Measurements from ENCODE around the gene AMHR2.
A peak's percentile ranks its signal among the peaks of the same experiment; 100 is the strongest.

Gene AMHR2

GRCh38 chr12:53452159-53453077 is 28.8 kb downstream of the AMHR2 start:
- FAIRE-seq (peak; percentile 9), DNase-seq (ENCODE audit: low spot score) (peak; percentile 88)

GRCh38 chr12:53453953-53454640 is 30.4 kb downstream of the AMHR2 start:
- FAIRE-seq (no peak), DNase-seq (ENCODE audit: low spot score) (no peak)

GRCh38 chr12:53454707-53455106 is 31.1 kb downstream of the AMHR2 start:
- FAIRE-seq (no peak), DNase-seq (ENCODE audit: low spot score) (no peak)

- no peak for FAIRE-seq
These were observed 33.2 kb downstream of the AMHR2 start for GRCh38 chr12:53456654-53457366.

DNA sequence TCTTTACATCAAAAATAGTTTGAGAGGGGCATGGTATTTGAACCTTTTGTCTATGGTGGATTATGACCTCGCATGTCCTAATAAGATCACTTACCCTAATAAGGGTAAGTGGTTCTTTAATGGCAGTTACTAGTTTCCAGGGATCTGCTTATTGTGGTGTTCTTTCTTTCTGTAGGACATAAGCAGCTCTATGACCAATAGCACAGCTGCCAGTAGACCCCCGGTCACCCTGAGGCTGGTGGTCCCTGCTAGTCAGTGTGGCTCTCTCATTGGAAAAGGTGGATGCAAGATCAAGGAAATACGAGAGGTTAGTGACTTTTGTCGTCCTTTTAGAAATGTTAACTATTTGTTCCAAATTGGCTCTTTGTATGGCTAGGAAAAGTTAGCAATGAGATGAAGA is 35.4 kb downstream of the AMHR2 start:
- FAIRE-seq (no peak), DNase-seq (ENCODE audit: low spot score) (no peak)

More at GRCh38 chr12:53456654-53457366, 33.2 kb downstream of the AMHR2 start:
- DNase-seq (ENCODE audit: low spot score): no peak

GRCh38 chr12:53461059-53461458 is 37.4 kb downstream of the AMHR2 start:
- no peak for DNase-seq (ENCODE audit: low spot score)
- no peak for FAIRE-seq

DNA sequence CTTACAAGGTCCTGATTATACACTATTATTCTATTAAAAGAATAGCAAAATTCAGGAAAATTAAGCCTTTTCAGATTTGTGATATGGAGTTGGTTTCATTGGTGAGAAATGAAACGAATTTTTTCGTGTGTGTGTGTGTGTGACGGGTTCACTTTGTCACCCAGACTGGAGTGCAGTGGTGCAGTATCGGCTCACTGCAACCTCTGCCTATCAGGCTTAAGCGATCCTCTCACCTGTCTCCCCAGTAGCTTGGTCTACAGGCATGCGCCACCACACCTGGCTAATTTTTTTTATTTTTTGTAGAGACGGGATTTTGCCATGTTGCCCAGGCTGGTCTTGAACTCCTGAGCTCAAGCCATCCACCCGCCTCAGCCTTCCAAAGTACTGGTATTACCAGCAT is 37.9 kb downstream of the AMHR2 start:
- DNase-seq (ENCODE audit: low spot score): no peak
- no peak for FAIRE-seq

GRCh38 chr12:53462935-53463334 is 39.3 kb downstream of the AMHR2 start:
- DNase-seq (ENCODE audit: low spot score): no peak
- no peak for FAIRE-seq

- FAIRE-seq: no peak
- DNase-seq (ENCODE audit: low spot score): no peak
These were observed 40.3 kb downstream of the AMHR2 start for GRCh38 chr12:53463802-53464560.

DNA sequence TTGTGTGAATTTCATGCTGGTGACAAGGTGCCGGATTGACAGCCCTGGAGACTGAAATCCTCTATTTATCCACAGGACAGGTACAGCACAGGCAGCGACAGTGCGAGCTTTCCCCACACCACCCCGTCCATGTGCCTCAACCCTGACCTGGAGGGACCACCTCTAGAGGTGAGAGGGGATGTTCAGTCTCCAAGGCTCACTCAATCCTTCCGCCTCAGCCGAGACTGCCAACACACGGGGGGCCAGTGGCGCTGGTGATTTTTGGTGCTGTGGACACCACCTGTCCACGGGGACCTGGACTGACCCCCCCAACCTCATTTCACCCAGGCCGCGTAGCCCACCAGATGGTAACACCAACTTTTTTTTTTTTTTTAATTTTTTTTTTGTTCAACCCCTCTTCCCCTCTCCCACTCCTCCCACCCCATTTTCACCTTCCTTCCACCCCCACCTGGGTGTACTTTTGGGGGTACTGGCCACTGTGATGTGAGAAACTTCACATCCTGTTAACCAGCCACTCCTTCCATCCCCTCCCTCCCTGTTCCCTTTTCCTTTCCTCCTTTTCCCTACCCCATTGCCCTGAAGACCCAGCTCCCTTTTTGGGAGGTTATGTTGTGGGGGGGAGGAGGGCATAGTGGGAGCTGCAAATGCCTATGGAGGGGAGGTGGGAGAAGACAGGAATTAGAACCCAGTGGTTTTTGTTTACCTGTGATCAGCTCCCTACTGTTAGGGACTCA is 41.2 kb downstream of the AMHR2 start:
- no peak for FAIRE-seq
- no peak for DNase-seq (ENCODE audit: low spot score)

DNA sequence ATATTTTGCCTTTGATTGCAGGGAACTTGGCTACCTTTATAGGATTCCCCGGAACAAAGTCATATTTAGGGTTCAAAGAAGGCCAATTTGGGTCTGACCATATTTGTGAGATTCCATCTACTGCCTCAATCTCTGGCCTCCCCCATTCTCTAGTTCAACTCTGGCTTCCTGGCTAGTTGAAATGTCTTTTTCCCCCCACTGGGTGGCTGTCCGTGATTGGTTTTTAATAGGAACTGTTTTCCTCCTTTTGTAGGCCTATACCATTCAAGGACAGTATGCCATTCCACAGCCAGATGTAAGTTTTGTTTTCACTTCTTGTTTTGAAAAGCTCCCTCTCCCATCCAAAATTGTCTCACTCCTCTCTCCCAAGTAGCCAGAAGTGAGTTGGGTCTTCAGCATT is 42.0 kb downstream of the AMHR2 start:
- DNase-seq (ENCODE audit: low spot score) (no peak), FAIRE-seq (no peak)

GRCh38 chr12:53466640-53467039 is 43.0 kb downstream of the AMHR2 start:
- FAIRE-seq (no peak), DNase-seq (ENCODE audit: low spot score) (no peak)

GRCh38 chr12:53467082-53467481 is 43.4 kb downstream of the AMHR2 start:
- DNase-seq (ENCODE audit: low spot score) (no peak), FAIRE-seq (no peak)

- no peak for DNase-seq (ENCODE audit: low spot score)
These were observed 44.2 kb downstream of the AMHR2 start for GRCh38 chr12:53467880-53468279.

DNA sequence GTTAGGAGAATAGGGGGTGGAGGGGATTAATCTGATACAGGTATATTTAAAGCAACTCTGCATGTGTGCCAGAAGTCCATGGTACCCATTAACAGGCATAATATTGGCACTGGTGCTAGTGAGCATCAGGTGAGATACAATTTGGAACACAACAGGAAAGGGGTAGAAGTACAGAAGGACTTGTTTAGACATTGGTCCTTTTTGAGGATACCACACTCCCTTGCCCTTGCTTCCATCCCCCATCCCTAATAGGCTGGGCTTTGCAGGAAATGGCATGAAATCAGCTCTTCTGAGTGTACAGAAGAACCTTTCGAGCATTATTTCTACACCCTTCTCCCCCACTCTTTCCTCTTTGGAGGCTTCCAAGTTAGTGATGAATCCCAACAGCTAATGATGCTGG is 44.6 kb downstream of the AMHR2 start:
- FAIRE-seq (no peak), DNase-seq (ENCODE audit: low spot score) (no peak)

More at GRCh38 chr12:53467880-53468279, 44.2 kb downstream of the AMHR2 start:
- no peak for FAIRE-seq

GRCh38 chr12:53472056-53472582 is 48.5 kb downstream of the AMHR2 start:
- FAIRE-seq (no peak), DNase-seq (ENCODE audit: low spot score) (no peak)

- no peak for DNase-seq (ENCODE audit: low spot score)
- FAIRE-seq: no peak
These were observed 50.4 kb downstream of the AMHR2 start for GRCh38 chr12:53474077-53474476.

DNA sequence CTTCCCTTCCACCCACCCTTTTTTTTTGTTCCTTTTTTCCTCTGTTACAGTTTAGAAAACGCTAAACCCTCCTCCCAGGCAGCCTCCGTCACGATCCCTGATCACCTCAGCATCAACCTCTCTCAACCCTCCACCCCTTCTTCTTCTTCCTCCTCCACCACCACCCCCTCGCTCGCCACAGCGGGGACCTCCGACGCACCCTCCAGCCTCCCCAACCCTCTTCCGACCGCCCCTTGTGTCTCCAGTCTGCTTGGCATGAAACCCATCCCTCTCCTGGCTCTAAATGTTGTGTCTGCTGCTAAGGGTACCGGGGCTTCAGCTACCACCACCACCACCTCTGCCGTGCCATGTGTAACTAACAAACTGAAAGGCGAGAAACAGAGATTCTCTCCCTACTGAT is 51.2 kb downstream of the AMHR2 start:
- no peak for DNase-seq (ENCODE audit: low spot score)
- no peak for FAIRE-seq

GRCh38 chr12:53476769-53477209 is 53.1 kb downstream of the AMHR2 start:
- DNase-seq (ENCODE audit: low spot score) (no peak), FAIRE-seq (no peak)

GRCh38 chr12:53478865-53479264 is 55.2 kb downstream of the AMHR2 start:
- DNase-seq (ENCODE audit: low spot score): no peak
- no peak for FAIRE-seq

Data from urothelium cell line (cell line).